Left lobe of liver (tissue), 2 donors: Measurements from ENCODE around the gene PRRX2. TPM values are rescaled to one million over a fixed set of nuclear protein-coding genes. Genes with fewer than 3 reads are reported as not detected.
"Not testable (repeated sequence)": the region's sequence is repeated elsewhere in the genome, so short reads cannot be mapped to it uniquely, and the experiment has no call there.

ENCODE experiments used
- ATAC-seq: fragments of 200-7000 bp; cut with Tn5 transposase; one replicate; pipeline ENCODE4 v1.9.1; 2020; ENCODE audit warnings: mild to moderate bottlenecking, moderate library complexity
- DNase-seq: peaks from one replicate; pipeline ENCODE4 v3.0.0-alpha.2; 2020; ENCODE audit warnings: low spot score
- total RNA-seq: library from RNA; stranded (reverse); gene quantifications from one replicate; pipeline ENCODE4 v1.2.1, GENCODE V29; 2021
- donor health status: DM: no; HTN: no; CAD: no; lungs with moderate emphysema.
- donor health status: DM: no; HTN: yes; CAD: no.

PRRX2 gene
- total RNA-seq, 1 donor from 2014 or later = not detected

GRCh38 chr9:129726322-129727160 lies 61.1 kb downstream of the PRRX2 start:
- ATAC-seq = peak; percentile 90
- DNase-seq = peak; percentile 54

- no peak for DNase-seq
- ATAC-seq = no peak
Observed at GRCh38 chr9:129728744-129729143, 63.3 kb downstream of the PRRX2 start.

GRCh38 chr9:129731477-129732085 lies 66.1 kb downstream of the PRRX2 start:
- no peak for DNase-seq
- no peak for ATAC-seq

GRCh38 chr9:129732100-129732499 lies 66.7 kb downstream of the PRRX2 start:
- ATAC-seq = no peak
- no peak for DNase-seq

- no peak for ATAC-seq
- DNase-seq = no peak
Observed at GRCh38 chr9:129732946-129733631, 67.6 kb downstream of the PRRX2 start.

GRCh38 chr9:129733632-129733953 lies 68.1 kb downstream of the PRRX2 start:
- ATAC-seq (no peak), DNase-seq (no peak)

- DNase-seq (no peak), ATAC-seq (no peak)
Observed at GRCh38 chr9:129735546-129735945, 70.1 kb downstream of the PRRX2 start.

GRCh38 chr9:129736334-129736733 lies 70.9 kb downstream of the PRRX2 start:
- no peak for ATAC-seq
- DNase-seq = no peak

GRCh38 chr9:129737479-129738274 lies 72.2 kb downstream of the PRRX2 start:
- ATAC-seq (peak; percentile 98), DNase-seq (peak; percentile 87)

GRCh38 chr9:129739432-129739831 lies 74.0 kb downstream of the PRRX2 start:
- no peak for ATAC-seq
- DNase-seq = no peak

GRCh38 chr9:129740174-129740573 lies 74.7 kb downstream of the PRRX2 start:
- DNase-seq = no peak
- ATAC-seq = no peak

- ATAC-seq (no peak), DNase-seq (no peak)
Observed at GRCh38 chr9:129740666-129741464, 75.4 kb downstream of the PRRX2 start.

GRCh38 chr9:129745200-129745599 lies 79.8 kb downstream of the PRRX2 start:
- ATAC-seq (no peak), DNase-seq (no peak)

- DNase-seq (no peak), ATAC-seq (no peak)
Observed at GRCh38 chr9:129746092-129746777, 80.8 kb downstream of the PRRX2 start.

- no peak for DNase-seq
- no peak for ATAC-seq
Observed at GRCh38 chr9:129748249-129748648, 82.8 kb downstream of the PRRX2 start.

- not testable (repeated sequence) for DNase-seq, ATAC-seq
Observed at GRCh38 chr9:129749052-129749451, 83.6 kb downstream of the PRRX2 start.

GRCh38 chr9:129749575-129749974 lies 84.1 kb downstream of the PRRX2 start:
- DNase-seq (no peak), ATAC-seq (no peak)

GRCh38 chr9:129750013-129750638 lies 84.7 kb downstream of the PRRX2 start:
- no peak for DNase-seq
- ATAC-seq = no peak
